SK-N-MC (cell line): ENCODE results near the gene NDUFS4.

ENCODE experiments used
- EZH2 ChIP-seq: fragments of 200-600 bp; sonication (generic); IDR thresholded peaks from one replicate; pipeline ENCODE4 v1.6.1; 2017; ENCODE audit warnings: antibody characterized with exemption
- FOXP2 ChIP-seq: optimal IDR thresholded peaks from 2 replicates; pipeline ENCODE3; 2011; ENCODE audit warnings: mild to moderate bottlenecking, moderate library complexity; ENCODE audit not compliant: insufficient read depth; ENCODE audit errors: extremely low read length, control extremely low read depth
- POLR2AphosphoS5 ChIP-seq: IDR thresholded peaks from 2 replicates; pipeline ENCODE4 v1.6.1; 2012; ENCODE audit warnings: mild to moderate bottlenecking, low read depth, low read length, borderline replicate concordance

GRCh38 chr5:53597894-53598293 lies 37.5 kb downstream of the NDUFS4 start:
- TF ChIP-seq POLR2AphosphoS5, result no peak
- no peak for TF ChIP-seq EZH2
- TF ChIP-seq FOXP2, result no peak
